Renal cortex interstitium (tissue), 11 donors: Measurements from ENCODE around the gene ADPRHL1. TPM values are rescaled to one million over a fixed set of nuclear protein-coding genes. Genes with fewer than 3 reads are reported as not detected.
A peak's percentile ranks its signal among the peaks of the same experiment; 100 is the strongest.
"Not testable (repeated sequence)": the region's sequence is repeated elsewhere in the genome, so short reads cannot be mapped to it uniquely, and the experiment has no call there.

ENCODE experiments used
- DNase-seq, 11 donors: peaks; one replicate each; pipeline ENCODE4 v3.0.0-alpha.2; 2013; ENCODE audit warnings: low read depth in 9 of 11, low spot score in 4 of 11; ENCODE audit errors: extremely low read depth in 1 of 11
- polyA plus RNA-seq, 3 donors: library from polyadenylated mRNA; unstranded; fragments of 120-200 nt; gene quantifications; one replicate each; pipeline ENCODE4 v1.2.1, GENCODE V29; 2013; ENCODE audit not compliant: insufficient read length in 3 of 3

The ADPRHL1 gene
- polyA plus RNA-seq, 3 donors: 4.1 to 5.2 (median 4.4) TPM

- no peak for DNase-seq
These were observed 59.0 kb downstream of the ADPRHL1 start for GRCh38 chr13:113394339-113394640.

DNA sequence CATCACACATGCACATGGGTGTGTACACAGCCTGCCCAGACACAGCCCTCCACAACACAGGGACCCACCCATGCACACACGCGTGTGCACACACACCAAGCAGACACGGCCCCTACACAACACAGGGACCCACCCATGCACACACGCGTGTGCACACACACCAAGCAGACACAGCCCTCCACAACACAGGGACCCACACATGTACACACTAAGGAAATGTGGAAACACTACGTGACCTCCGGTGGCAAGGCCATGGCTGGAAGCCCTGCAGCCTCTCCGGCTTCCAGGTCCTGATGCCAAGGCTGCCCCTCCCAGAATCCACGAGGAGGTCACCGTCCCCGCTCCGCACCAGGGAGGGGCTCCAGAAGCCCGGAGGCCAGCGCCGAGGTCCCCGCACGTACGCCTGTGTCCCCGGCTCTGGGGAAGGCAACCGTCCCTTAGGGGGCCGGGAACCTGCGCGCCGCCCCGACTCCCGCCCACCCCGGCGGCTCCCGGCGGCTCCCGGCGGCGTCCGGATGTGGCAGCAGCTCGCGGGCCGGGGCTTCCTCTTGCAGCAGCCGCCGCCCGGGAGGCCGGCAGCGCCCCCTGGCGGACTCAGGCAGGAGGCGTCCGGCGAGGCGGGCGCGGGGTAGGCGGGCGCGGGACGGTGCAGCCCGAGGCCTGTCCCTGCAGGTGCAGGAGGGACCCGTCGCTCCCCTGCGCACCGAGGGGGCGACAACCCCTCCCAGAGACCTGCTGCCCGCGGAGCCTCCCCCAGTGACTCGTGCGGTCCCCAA lies 59.5 kb downstream of the ADPRHL1 start:
- peak in 8 of 11 donors; percentile 51 to 80 (median 76) for DNase-seq

GRCh38 chr13:113393226-113393562 lies 60.1 kb downstream of the ADPRHL1 start:
- DNase-seq: no peak

DNA sequence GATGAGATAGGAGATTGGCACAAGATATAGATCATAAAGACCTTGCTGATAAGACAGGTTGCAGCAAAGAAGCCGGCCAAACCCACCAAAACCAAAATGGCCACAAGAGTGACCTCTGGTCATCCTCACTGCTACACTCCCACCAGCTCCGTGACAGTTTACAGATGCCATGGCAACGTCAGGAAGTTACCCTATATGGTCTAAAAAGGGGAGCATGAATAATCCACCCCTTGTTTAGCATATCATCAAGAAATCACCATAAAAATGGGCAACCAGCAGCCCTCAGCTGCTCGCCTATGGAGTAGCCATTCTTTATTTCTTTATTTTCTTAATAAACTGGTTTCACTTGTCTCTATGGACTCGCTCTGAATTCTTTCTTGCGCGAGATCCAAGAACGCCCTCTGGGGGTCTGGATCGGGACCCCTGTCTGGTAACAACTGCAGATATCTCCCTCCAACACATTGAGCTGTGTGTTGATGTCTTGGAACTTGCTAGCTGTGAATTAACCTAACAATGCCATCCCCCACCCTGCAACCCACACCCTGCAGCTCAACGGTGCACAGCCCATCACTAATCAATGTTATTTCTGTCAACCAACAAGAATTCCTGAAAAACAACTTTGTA lies 62.3 kb downstream of the ADPRHL1 start:
- no peak for DNase-seq

- DNase-seq: not testable (repeated sequence)
These were observed 63.7 kb downstream of the ADPRHL1 start for GRCh38 chr13:113389586-113389985.

GRCh38 chr13:113387396-113387795 lies 65.9 kb downstream of the ADPRHL1 start:
- no peak for DNase-seq

- DNase-seq: no peak
These were observed 70.2 kb downstream of the ADPRHL1 start for GRCh38 chr13:113383089-113383488.

- not testable (repeated sequence) for DNase-seq
These were observed 70.7 kb downstream of the ADPRHL1 start for GRCh38 chr13:113382542-113382941.

DNA sequence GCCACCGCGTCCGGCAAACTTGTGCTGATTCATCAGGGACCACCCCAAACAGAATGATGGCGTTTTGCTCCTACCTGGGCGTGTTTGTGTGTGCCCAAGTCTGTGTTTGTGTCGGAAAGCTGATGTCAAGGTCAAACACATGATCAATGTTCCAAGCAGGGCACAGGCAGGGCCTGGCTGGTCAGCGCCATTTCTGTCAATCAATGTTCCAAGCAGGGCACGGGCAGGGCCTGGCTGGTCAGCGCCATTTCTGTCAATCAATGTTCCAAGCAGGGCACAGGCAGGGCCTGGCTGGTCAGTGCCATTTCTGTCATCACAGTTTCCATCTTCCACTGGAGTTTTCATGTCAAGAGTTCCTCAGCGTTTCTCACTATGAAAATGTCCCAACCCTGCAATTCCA lies 74.5 kb downstream of the ADPRHL1 start:
- no peak for DNase-seq

GRCh38 chr13:113374511-113375175 lies 78.6 kb downstream of the ADPRHL1 start:
- DNase-seq: no peak

- DNase-seq: no peak
These were observed 79.3 kb downstream of the ADPRHL1 start for GRCh38 chr13:113373811-113374485.

GRCh38 chr13:113371701-113372100 lies 81.6 kb downstream of the ADPRHL1 start:
- not testable (repeated sequence) for DNase-seq

GRCh38 chr13:113371061-113371460 lies 82.2 kb downstream of the ADPRHL1 start:
- DNase-seq: no peak

GRCh38 chr13:113369881-113370280 lies 83.4 kb downstream of the ADPRHL1 start:
- DNase-seq: no peak

DNA sequence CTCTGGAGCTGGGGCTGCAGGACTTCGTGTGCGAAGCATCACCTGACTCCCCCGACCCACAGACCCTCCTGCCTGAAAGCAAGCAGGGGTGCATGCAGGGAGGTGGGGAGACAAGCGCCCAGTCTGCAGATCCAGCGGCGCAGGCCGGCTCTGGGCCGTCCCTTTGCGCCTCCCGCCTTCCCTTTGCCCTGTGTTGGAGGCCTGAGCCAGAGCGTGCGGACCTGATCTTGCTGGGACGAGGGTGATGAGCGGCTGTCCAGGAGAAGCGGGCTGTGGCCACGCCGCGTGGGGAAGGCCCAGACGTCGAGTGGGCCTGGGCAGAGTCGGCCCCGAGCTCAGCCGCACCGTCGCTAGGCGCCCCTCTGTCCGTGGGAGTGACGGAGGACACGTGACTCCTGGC lies 84.1 kb downstream of the ADPRHL1 start:
- DNase-seq: no peak

DNA sequence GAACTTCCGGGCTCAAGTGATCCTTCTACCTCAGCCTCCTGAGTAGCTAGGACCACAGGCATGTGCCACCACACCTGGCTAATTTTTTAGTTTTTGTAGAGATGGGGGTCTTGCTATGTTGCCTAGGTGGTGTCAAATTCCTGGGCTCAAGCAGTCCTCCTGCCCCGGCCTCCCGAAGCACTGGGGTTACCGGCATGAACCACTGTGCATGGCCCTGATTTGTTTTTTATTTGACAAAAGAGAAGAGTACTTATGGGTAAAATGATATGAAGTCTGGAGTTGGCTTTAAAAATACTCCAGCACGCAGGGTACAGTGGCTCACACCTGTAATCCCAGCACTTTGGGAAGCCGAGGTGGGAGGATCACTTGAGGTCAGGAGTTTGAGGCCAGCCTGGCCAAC lies 84.9 kb downstream of the ADPRHL1 start:
- not testable (repeated sequence) for DNase-seq

DNA sequence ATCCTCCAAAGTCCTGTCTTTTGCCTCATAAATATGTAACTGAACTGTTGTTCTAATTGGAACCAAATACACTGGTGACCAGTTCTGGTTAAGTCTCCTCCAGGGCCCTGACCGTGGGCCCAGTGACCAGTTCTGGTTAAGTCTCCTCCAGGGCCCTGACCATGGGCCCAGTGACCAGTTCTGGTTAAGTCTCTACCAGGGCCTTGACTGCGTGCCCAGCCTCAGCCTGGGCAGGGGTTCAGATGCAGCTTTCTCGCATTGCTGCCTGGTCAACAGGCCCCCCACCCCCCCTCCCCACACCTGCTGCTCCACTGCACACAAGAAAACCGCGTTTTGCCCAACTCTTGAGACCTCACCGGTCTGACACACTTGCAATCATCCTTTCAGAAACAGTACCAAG lies 85.5 kb downstream of the ADPRHL1 start:
- no peak for DNase-seq

- no peak for DNase-seq
These were observed 86.2 kb downstream of the ADPRHL1 start for GRCh38 chr13:113367020-113367560.

DNA sequence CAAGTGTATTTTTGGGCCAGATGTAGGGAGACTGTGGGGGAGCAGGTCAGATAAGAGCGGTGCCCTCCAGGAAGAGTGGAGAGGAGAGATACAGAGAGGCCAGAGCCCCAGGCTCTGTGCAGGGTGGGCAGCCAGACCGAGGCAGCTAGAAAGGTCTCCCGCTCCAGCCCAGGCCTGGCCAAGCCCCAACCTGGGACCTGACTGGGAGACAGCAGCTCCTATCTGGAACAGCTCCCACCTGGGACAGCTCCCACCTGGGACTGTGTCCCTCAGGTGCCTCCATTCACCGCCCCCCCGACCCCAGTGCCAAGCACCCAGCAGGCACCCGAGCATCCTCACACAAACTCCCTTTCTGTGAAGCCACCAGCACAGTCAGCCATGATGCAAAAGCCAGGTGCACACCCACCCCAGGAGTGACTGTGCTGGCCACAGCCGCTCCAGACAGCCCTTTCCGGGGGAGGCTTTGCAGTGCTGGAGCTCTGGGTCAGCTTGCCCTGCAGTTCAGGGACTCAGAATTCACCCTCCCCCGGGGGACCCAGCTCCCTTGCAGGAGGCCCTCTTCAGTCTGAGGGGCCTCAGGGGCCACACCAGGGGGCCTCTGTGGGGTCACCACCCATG lies 87.2 kb downstream of the ADPRHL1 start:
- no peak for DNase-seq
